Kidney epithelial cell (primary cell): ENCODE measurements around the gene ABCG1. TPM values are rescaled to one million over a fixed set of nuclear protein-coding genes. Genes with fewer than 3 reads are reported as not detected.

ENCODE experiments used
- DNase-seq: peaks from one replicate; pipeline ENCODE4 v3.0.0-alpha.2; 2010; ENCODE audit warnings: low read depth
- H3K27me3 ChIP-seq: 2 replicates; pipeline ENCODE4 v1.6.0; 2011; ENCODE audit warnings: low read length; ENCODE audit not compliant: control insufficient read depth, insufficient read depth
- H3K36me3 ChIP-seq: 2 replicates; pipeline ENCODE4 v1.5.1; 2011; ENCODE audit warnings: low read length; ENCODE audit not compliant: control insufficient read depth, insufficient read depth
- H3K4me3 ChIP-seq: 2 replicates; pipeline ENCODE4 v1.5.1; 2011; ENCODE audit warnings: low read depth, mild to moderate bottlenecking, control low read depth, low read length
- CTCF ChIP-seq: IDR thresholded peaks from 2 replicates; pipeline ENCODE4 v1.5.1; 2011; ENCODE audit warnings: mild to moderate bottlenecking, moderate library complexity, low read length, control low read depth, inconsistent platforms; ENCODE audit not compliant: insufficient read depth, poor library complexity, severe bottlenecking
- total RNA-seq: library from RNA; depleted of rRNA; stranded (reverse); fragments of >200 nt; gene quantifications from 2 replicates; pipeline ENCODE4 v1.2.3, GENCODE V29; 2015

ABCG1 gene
- total RNA-seq, 1 donor from 2014 or later: 3.6 TPM

- Histone ChIP-seq H3K36me3 (no peaks in the 10 kb centered on the region), H3K27me3 (peaks cover 4% of the 10 kb centered on the region), H3K4me3 (no peak overlapping the region)
- DNase-seq: no peak
- no peak for TF ChIP-seq CTCF
Measured at GRCh38 chr21:42186591-42186990, 32.3 kb upstream of the ABCG1 start.

GRCh38 chr21:42187976-42188653 is 30.8 kb upstream of the ABCG1 start:
- DNase-seq: no peak
- H3K4me3 ChIP-seq: no peak overlapping the region

DNA sequence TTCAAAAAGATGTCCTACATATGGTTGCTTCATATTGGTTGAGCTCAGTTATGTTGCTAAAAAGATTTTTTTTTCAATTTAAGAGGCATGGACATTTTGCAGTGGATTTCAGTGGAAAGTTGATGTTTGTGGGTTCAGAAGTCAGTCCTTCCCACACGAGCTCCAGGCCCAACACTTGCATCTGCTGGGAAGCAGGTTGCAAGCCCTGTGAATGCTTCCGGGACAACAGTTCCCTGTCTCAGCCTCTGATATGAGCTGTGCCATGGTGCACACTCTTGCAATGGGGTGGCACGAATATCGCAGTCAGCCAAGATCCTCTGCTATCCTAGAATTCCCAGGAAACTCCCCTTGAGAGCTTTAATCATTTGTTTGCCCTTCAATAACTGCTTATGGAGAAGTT is 30.3 kb upstream of the ABCG1 start:
- H3K27me3 ChIP-seq: peaks cover 2% of the 10 kb centered on the region
- no peak for TF ChIP-seq CTCF

More at GRCh38 chr21:42187976-42188653, 30.8 kb upstream of the ABCG1 start:
- Histone ChIP-seq H3K27me3 (peaks cover 2% of the 10 kb centered on the region), H3K36me3 (no peaks in the 10 kb centered on the region)
- TF ChIP-seq CTCF: no peak

GRCh38 chr21:42189431-42189830 is 29.5 kb upstream of the ABCG1 start:
- no peak for DNase-seq
- TF ChIP-seq CTCF: no peak
- peaks cover 2% of the 10 kb centered on the region for H3K27me3 ChIP-seq
- no peak overlapping the region for H3K4me3 ChIP-seq
- H3K36me3 ChIP-seq: no peaks in the 10 kb centered on the region

More for the DNA sequence above, 30.3 kb upstream of the ABCG1 start:
- Histone ChIP-seq H3K36me3 (no peaks in the 10 kb centered on the region), H3K4me3 (no peak overlapping the region)
- no peak for DNase-seq

- H3K36me3 ChIP-seq: no peaks in the 10 kb centered on the region
- no peak overlapping the region for H3K4me3 ChIP-seq
- TF ChIP-seq CTCF: no peak
- no peak for DNase-seq
- H3K27me3 ChIP-seq: peaks cover 2% of the 10 kb centered on the region
Measured at GRCh38 chr21:42189860-42190485, 29.0 kb upstream of the ABCG1 start.

GRCh38 chr21:42190486-42190863 is 28.5 kb upstream of the ABCG1 start:
- Histone ChIP-seq H3K27me3 (peaks cover 2% of the 10 kb centered on the region), H3K36me3 (no peaks in the 10 kb centered on the region), H3K4me3 (no peak overlapping the region)
- no peak for TF ChIP-seq CTCF
- DNase-seq: no peak
